Measurements from ENCODE around the gene RPRD1B. TPM values are rescaled to one million over a fixed set of nuclear protein-coding genes. Genes with fewer than 3 reads are reported as not detected.

Gene RPRD1B
- polyA plus RNA-seq, 2 of the 4 experiments (the other 2 are of a cell fraction) = 16.4 to 28.4 TPM

GRCh38 chr20:38089500-38089899 lies 56.0 kb downstream of the RPRD1B start:
- H3K4me2 ChIP-seq = no peak overlapping the region
- H3K27ac ChIP-seq = no peak overlapping the region
- FAIRE-seq = no peak
- POLR2A ChIA-PET = no interaction called here
- no peak overlapping the region for H3K4me3 ChIP-seq
- H3K9me3 ChIP-seq = no peaks in the 10 kb centered on the region
- H3K4me1 ChIP-seq = peaks cover 9% of the 10 kb centered on the region
- TF ChIP-seq CHD2 (IDR thresholded peaks at IDR 0.05; ENCODE audit: low read length, partially characterized antibody) (no peak), ZNF302 (CRISPR knock-in tag; IDR thresholded peaks at IDR 0.05) (no peak), RNF2 (IDR thresholded peaks at IDR 0.05; ENCODE audit: borderline replicate concordance, low read depth) (no peak), EP300 (IDR thresholded peaks at IDR 0.05) (no peak), KDM5A (IDR thresholded peaks at IDR 0.05) (no peak), MAFK (IDR thresholded peaks at IDR 0.05; ENCODE audit: partially characterized antibody) (no peak), ELK1 (IDR thresholded peaks at IDR 0.05; ENCODE audit: low read depth, low read length) (no peak), NFE2L2 (conservative IDR thresholded peaks at IDR 0.05; ENCODE audit: low read length) (no peak), FOSB (CRISPR knock-in tag; IDR thresholded peaks at IDR 0.05) (no peak), GATA3 (IDR thresholded peaks at IDR 0.05; ENCODE audit: borderline replicate concordance) (no peak), ZC3H11A (IDR thresholded peaks at IDR 0.05) (no peak), BHLHE40 (IDR thresholded peaks at IDR 0.05; ENCODE audit: low read depth, low read length) (no peak)
- no peak for DNase-seq (ENCODE audit: low read depth in 1 of 2, low spot score in 1 of 2)
- CTCF ChIA-PET = interaction anchor here (1.5 to 4.0 kb wide), 3 partner anchors 16 to 133 kb away, joined by 5 to 16 read pairs (median 14); no protein-coding TSS in a partner anchor
- 91% methylated on average over 10 of the region's 10 CpGs for WGBS (ENCODE audit: missing lambda C conversion rate)
- no peak for ATAC-seq

GRCh38 chr20:38090061-38090460 lies 56.5 kb downstream of the RPRD1B start:
- DNase-seq (ENCODE audit: low read depth in 1 of 2, low spot score in 1 of 2) (no peak), FAIRE-seq (no peak), ATAC-seq (no peak)
- WGBS (ENCODE audit: missing lambda C conversion rate) = 85% methylated on average over 7 of the region's 7 CpGs
- CTCF ChIA-PET = interaction anchor here (3.3 to 4.0 kb wide), 2 partner anchors 20 to 132 kb away, joined by 14 to 16 read pairs; no protein-coding TSS in a partner anchor
- H3K27ac ChIP-seq = no peak overlapping the region
- H3K4me1 ChIP-seq = peaks cover 15% of the 10 kb centered on the region
- no peak for TF ChIP-seq USF2 (IDR thresholded peaks at IDR 0.05)
- TF ChIP-seq HOXB13 (CRISPR knock-in tag; IDR thresholded peaks at IDR 0.05; ENCODE audit: low read depth) = no peak
- TF ChIP-seq EP300 (IDR thresholded peaks at IDR 0.05) = no peak
- TF ChIP-seq RARB (CRISPR knock-in tag; IDR thresholded peaks at IDR 0.05) = no peak
- no peak for TF ChIP-seq BHLHE40 (IDR thresholded peaks at IDR 0.05; ENCODE audit: low read depth, low read length)
- no peak for TF ChIP-seq EHF (CRISPR knock-in tag; IDR thresholded peaks at IDR 0.05)
- no peak for TF ChIP-seq JUNB (IDR thresholded peaks at IDR 0.05)
- no peak for TF ChIP-seq CTCF (IDR thresholded peaks at IDR 0.05)
- no peak for TF ChIP-seq PBX3 (IDR thresholded peaks at IDR 0.05)
- no peak for TF ChIP-seq MAZ (IDR thresholded peaks at IDR 0.05; ENCODE audit: borderline replicate concordance, low read depth, low read length)
- TF ChIP-seq ESRRA (IDR thresholded peaks at IDR 0.05; ENCODE audit: borderline replicate concordance, low read length) = no peak
- no peak for TF ChIP-seq KDM1A (IDR thresholded peaks at IDR 0.05; ENCODE audit: low read depth)
- no peak for TF ChIP-seq JUN (IDR thresholded peaks at IDR 0.05)
- no peak for TF ChIP-seq ELK1 (IDR thresholded peaks at IDR 0.05; ENCODE audit: low read depth, low read length)
- TF ChIP-seq TP53 (CRISPR knock-in tag; IDR thresholded peaks at IDR 0.05) = no peak
- no peak for TF ChIP-seq REST (IDR thresholded peaks at IDR 0.05)
- no peak for TF ChIP-seq FOSL2 (IDR thresholded peaks at IDR 0.05)
- no peak for TF ChIP-seq FOSL2 (CRISPR knock-in tag; IDR thresholded peaks at IDR 0.05)
- no peaks in the 10 kb centered on the region for H3K9me3 ChIP-seq
- H3K4me3 ChIP-seq = no peak overlapping the region
- no peak overlapping the region for H3K4me2 ChIP-seq
- POLR2A ChIA-PET = no interaction called here

Data from A549 (cell line).